SK-N-SH (cell line): ENCODE data around the gene SPATA2. TPM values are rescaled to one million over a fixed set of nuclear protein-coding genes. Genes with fewer than 3 reads are reported as not detected.

ENCODE experiments used
- polyA plus RNA-seq, 3 experiments: library from polyadenylated mRNA; depleted of rRNA; stranded (reverse); fragments of >200 nt; gene quantifications; 2 replicates each; pipeline ENCODE4 v1.2.3, GENCODE V29; 2012
- small RNA-seq, 7 experiments: library from RNA; depleted of rRNA; stranded (forward); fragments of <200 nt; gene quantifications; one replicate each; pipeline ENCODE3, GENCODE V24; 2012

The SPATA2 gene
- polyA plus RNA-seq, 1 of the 3 experiments (the other 2 are of a cell fraction): 7.2 TPM

Small RNA genes within 50 kb of the gene (small RNA-seq; reads per million reads assigned to genes)
- gene RF00017: 0 reads per million in 7 experiments
- gene RF00019: 0 reads per million in 7 experiments

Other genes with a start within 250 kb of the SPATA2 start
- gene B4GALT5, start 201.7 kb downstream of the SPATA2 start, polyA plus RNA-seq (2012; rRNA removed): 35.1 and 40.5 TPM in 2 replicates
- 2.8 and 3.4 TPM in 2 replicates for gene SLC9A8, start 102.7 kb downstream of the SPATA2 start, polyA plus RNA-seq (2012; rRNA removed)
- gene RNF114, start 20.9 kb upstream of the SPATA2 start, polyA plus RNA-seq (2012; rRNA removed): 30.2 and 55.0 TPM in 2 replicates
- 3.7 and 6.2 TPM in 2 replicates for gene SNAI1, start 67.5 kb upstream of the SPATA2 start, polyA plus RNA-seq (2012; rRNA removed)
- 99.7 and 100 TPM in 2 replicates for gene UBE2V1, start 197.6 kb upstream of the SPATA2 start, polyA plus RNA-seq (2012; rRNA removed)
- 18.3 and 18.4 TPM in 2 replicates for gene PEDS1, start 238.2 kb upstream of the SPATA2 start, polyA plus RNA-seq (2012; rRNA removed)